Stimulated activated naive B cell treated with anti-CD40 and anti-IgM and Interleukin-4, amounts not matched to agents 10 μg/mL and 1 μg/mL and 100 μg/mL, for 72 hours (primary cell): ENCODE data around the gene KREMEN2.

Experiments used
- ATAC-seq, 2 donors: fragments of 150-1000 bp; cut with Tn5 transposase; replicated peaks; 2 replicates each; pipeline ENCODE4 v1.10.0; 2021; ENCODE audit warnings: moderate library complexity in 1 of 2
- DNase-seq: peaks from one replicate; pipeline ENCODE4 v3.0.0; 2021
- H3K27ac Mint-ChIP-seq: one replicate; pipeline ENCODE4 v1.8.0; 2022; ENCODE audit warnings: mild to moderate bottlenecking, mixed read lengths
- H3K27me3 Mint-ChIP-seq, 2 donors: one replicate each; pipeline ENCODE4 v1.8.0; 2022; ENCODE audit warnings: mixed read lengths in 2 of 2
- H3K36me3 Mint-ChIP-seq, 2 donors: one replicate each; pipeline ENCODE4 v1.8.0; 2022; ENCODE audit warnings: mixed read lengths in 2 of 2, mild to moderate bottlenecking in 1 of 2
- H3K4me1 Mint-ChIP-seq, 2 donors: one replicate each; pipeline ENCODE4 v1.8.0; 2022; ENCODE audit warnings: mixed read lengths in 2 of 2, mild to moderate bottlenecking in 1 of 2
- H3K4me3 Mint-ChIP-seq, 2 donors: one replicate each; pipeline ENCODE4 v1.8.0; 2022; ENCODE audit warnings: mild to moderate bottlenecking in 2 of 2, mixed read lengths in 2 of 2, moderate library complexity in 1 of 2
- H3K9me3 Mint-ChIP-seq, 2 donors: one replicate each; pipeline ENCODE4 v1.8.0; 2022; ENCODE audit warnings: mixed read lengths in 2 of 2, mild to moderate bottlenecking in 1 of 2

Gene KREMEN2

GRCh38 chr16:3015865-3016521 is 51.9 kb downstream of the KREMEN2 start:
- Mint-ChIP-seq H3K9me3 (no peaks in the 10 kb centered on the region), H3K27me3 (peaks cover 25 to 62% of the 10 kb centered on the region in 2 donors), H3K4me3 (no peak overlapping the region), H3K27ac (no peak overlapping the region), H3K36me3 (no peaks in the 10 kb centered on the region), H3K4me1 (peaks cover 15 to 29% of the 10 kb centered on the region in 2 donors)
- ATAC-seq = no peak
- no peak for DNase-seq

- H3K4me3 Mint-ChIP-seq = no peak overlapping the region
- peaks cover 25 to 42% of the 10 kb centered on the region in 2 donors for H3K4me1 Mint-ChIP-seq
- H3K27ac Mint-ChIP-seq = no peak overlapping the region
Measured at GRCh38 chr16:3017344-3017743, 53.3 kb downstream of the KREMEN2 start.

More at GRCh38 chr16:3017344-3017743, 53.3 kb downstream of the KREMEN2 start:
- no peaks in the 10 kb centered on the region for H3K9me3 Mint-ChIP-seq
- no peaks in the 10 kb centered on the region for H3K36me3 Mint-ChIP-seq
- DNase-seq (no peak), ATAC-seq (no peak)
- H3K27me3 Mint-ChIP-seq = peaks cover 25 to 50% of the 10 kb centered on the region in 2 donors
